OCI-LY1 (cell line): ENCODE data around the gene KCNIP4.

Experiments
- H2AFZ ChIP-seq: fragments of 200-600 bp; sonication (generic), shearing (Covaris generic); 2 replicates; pipeline ENCODE4 v1.6.0; 2014; ENCODE audit warnings: antibody characterized with exemption, mild to moderate bottlenecking, low read length
- H3F3A ChIP-seq: fragments of 200-600 bp; sonication (generic), shearing (Covaris generic); 2 replicates; pipeline ENCODE4 v1.6.0; 2014; ENCODE audit warnings: mild to moderate bottlenecking, antibody characterized with exemption, low read length, moderate library complexity; ENCODE audit not compliant: insufficient read depth
- H3K27ac ChIP-seq: fragments of 200-600 bp; sonication (generic); 2 replicates; pipeline ENCODE4 v1.5.1; 2014; ENCODE audit warnings: low read length, mixed run types, mild to moderate bottlenecking, low read depth; ENCODE audit not compliant: poor library complexity, severe bottlenecking
- H3K27me3 ChIP-seq: fragments of 200-600 bp; sonication (generic); 2 replicates; pipeline ENCODE4 v1.6.0; 2014; ENCODE audit warnings: antibody characterized with exemption, mild to moderate bottlenecking, low read length, moderate library complexity; ENCODE audit not compliant: insufficient read depth
- H3K36me3 ChIP-seq: fragments of 200-600 bp; sonication (generic); 2 replicates; pipeline ENCODE4 v1.6.1; 2014; ENCODE audit warnings: mild to moderate bottlenecking, antibody characterized with exemption, low read length, moderate library complexity, mixed read lengths; ENCODE audit not compliant: insufficient read depth
- H3K4me1 ChIP-seq: fragments of 200-600 bp; sonication (generic); 2 replicates; pipeline ENCODE4 v1.5.1; 2014; ENCODE audit warnings: mild to moderate bottlenecking, low read length, moderate library complexity; ENCODE audit not compliant: insufficient read depth, severe bottlenecking
- H3K4me2 ChIP-seq: fragments of 200-600 bp; sonication (generic), shearing (Covaris generic); 2 replicates; pipeline ENCODE4 v1.6.1; 2014; ENCODE audit warnings: low read length
- H3K4me3 ChIP-seq: fragments of 200-600 bp; sonication (generic); 2 replicates; pipeline ENCODE4 v1.5.1; 2014; ENCODE audit warnings: low read length, low read depth, mild to moderate bottlenecking, mixed read lengths; ENCODE audit not compliant: poor library complexity, severe bottlenecking
- H3K79me2 ChIP-seq: fragments of 200-600 bp; shearing (Covaris generic); 2 replicates; pipeline ENCODE4 v1.6.1; 2016; ENCODE audit warnings: mixed run types, low read length, mixed read lengths; ENCODE audit not compliant: insufficient read depth
- H3K9ac ChIP-seq: fragments of 200-600 bp; sonication (generic), shearing (Covaris generic); 2 replicates; pipeline ENCODE4 v1.6.1; 2014; ENCODE audit warnings: mild to moderate bottlenecking, low read length, mixed read lengths
- H3K9me2 ChIP-seq: fragments of 200-600 bp; sonication (generic), shearing (Covaris generic); 2 replicates; pipeline ENCODE4 v1.6.1; 2014; ENCODE audit warnings: low read depth, mild to moderate bottlenecking, low read length, mixed read lengths
- H3K9me3 ChIP-seq: fragments of 200-600 bp; shearing (Covaris generic); 2 replicates; pipeline ENCODE4 v1.6.1; 2014; ENCODE audit warnings: low read length, mixed read lengths
- H4K20me1 ChIP-seq: fragments of 200-600 bp; sonication (generic), shearing (Covaris generic); 2 replicates; pipeline ENCODE4 v1.6.0; 2016; ENCODE audit warnings: mild to moderate bottlenecking, low read length; ENCODE audit not compliant: insufficient read depth
- EZH2 ChIP-seq: fragments of 200-600 bp; sonication (generic), shearing (Covaris generic); IDR thresholded peaks from 2 replicates; pipeline ENCODE4 v1.8.0; 2017; ENCODE audit warnings: borderline replicate concordance, mixed run types, mild to moderate bottlenecking, antibody characterized with exemption, low read length, moderate library complexity, mixed read lengths
- TF ChIP-seq, protein P1 (sequence below): fragments of 200-600 bp; sonication (generic), shearing (Covaris generic); IDR thresholded peaks from 2 replicates; pipeline ENCODE4 v1.5.1; 2017; ENCODE audit warnings: mild to moderate bottlenecking, antibody characterized with exemption, low read length, moderate library complexity, mixed read lengths

KCNIP4 gene

DNA sequence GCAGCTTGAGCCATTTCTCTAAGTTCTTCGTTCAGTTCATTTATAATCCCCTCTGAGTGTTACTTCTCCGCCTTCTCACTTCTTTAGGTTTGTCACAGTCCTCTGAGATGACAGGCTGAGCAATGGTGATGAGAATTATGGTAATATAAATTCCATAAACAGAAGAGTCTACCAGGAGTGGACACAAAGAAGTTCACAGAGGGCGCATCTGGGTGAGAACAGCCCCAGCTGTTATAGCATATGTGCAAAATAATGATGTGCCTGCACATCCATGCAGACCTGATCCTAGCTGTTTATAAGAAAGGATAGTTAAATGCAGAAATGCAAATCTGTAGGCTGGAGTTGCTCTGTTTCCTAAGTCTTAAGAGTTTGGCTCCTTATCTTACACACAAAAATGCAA lies 377.5 kb downstream of the KCNIP4 start:
- Histone ChIP-seq H3K4me1 (no peaks in the 10 kb centered on the region), H2AFZ (no peak overlapping the region), H3K4me2 (no peak overlapping the region), H3K9ac (no peak overlapping the region), H3F3A (no peaks in the 10 kb centered on the region), H3K79me2 (no peaks in the 10 kb centered on the region), H3K9me3 (no peaks in the 10 kb centered on the region), H3K4me3 (no peak overlapping the region), H4K20me1 (no peaks in the 10 kb centered on the region), H3K36me3 (no peaks in the 10 kb centered on the region), H3K27me3 (no peaks in the 10 kb centered on the region), H3K9me2 (no peaks in the 10 kb centered on the region), H3K27ac (no peak overlapping the region)
- TF ChIP-seq, protein P1, sequence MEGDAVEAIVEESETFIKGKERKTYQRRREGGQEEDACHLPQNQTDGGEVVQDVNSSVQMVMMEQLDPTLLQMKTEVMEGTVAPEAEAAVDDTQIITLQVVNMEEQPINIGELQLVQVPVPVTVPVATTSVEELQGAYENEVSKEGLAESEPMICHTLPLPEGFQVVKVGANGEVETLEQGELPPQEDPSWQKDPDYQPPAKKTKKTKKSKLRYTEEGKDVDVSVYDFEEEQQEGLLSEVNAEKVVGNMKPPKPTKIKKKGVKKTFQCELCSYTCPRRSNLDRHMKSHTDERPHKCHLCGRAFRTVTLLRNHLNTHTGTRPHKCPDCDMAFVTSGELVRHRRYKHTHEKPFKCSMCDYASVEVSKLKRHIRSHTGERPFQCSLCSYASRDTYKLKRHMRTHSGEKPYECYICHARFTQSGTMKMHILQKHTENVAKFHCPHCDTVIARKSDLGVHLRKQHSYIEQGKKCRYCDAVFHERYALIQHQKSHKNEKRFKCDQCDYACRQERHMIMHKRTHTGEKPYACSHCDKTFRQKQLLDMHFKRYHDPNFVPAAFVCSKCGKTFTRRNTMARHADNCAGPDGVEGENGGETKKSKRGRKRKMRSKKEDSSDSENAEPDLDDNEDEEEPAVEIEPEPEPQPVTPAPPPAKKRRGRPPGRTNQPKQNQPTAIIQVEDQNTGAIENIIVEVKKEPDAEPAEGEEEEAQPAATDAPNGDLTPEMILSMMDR, result no peak
- no peak for TF ChIP-seq EZH2

- Histone ChIP-seq H3K9ac (no peak overlapping the region), H3F3A (no peaks in the 10 kb centered on the region), H3K9me3 (no peaks in the 10 kb centered on the region), H2AFZ (no peak overlapping the region), H3K4me2 (no peak overlapping the region), H3K27me3 (no peaks in the 10 kb centered on the region), H3K36me3 (no peaks in the 10 kb centered on the region), H3K4me1 (no peaks in the 10 kb centered on the region), H3K79me2 (no peaks in the 10 kb centered on the region), H3K9me2 (no peaks in the 10 kb centered on the region), H3K4me3 (no peak overlapping the region), H4K20me1 (no peaks in the 10 kb centered on the region), H3K27ac (no peak overlapping the region)
- TF ChIP-seq, protein P1, result no peak
- no peak for TF ChIP-seq EZH2
Measured at GRCh38 chr4:21569638-21570037, 378.9 kb downstream of the KCNIP4 start.

DNA sequence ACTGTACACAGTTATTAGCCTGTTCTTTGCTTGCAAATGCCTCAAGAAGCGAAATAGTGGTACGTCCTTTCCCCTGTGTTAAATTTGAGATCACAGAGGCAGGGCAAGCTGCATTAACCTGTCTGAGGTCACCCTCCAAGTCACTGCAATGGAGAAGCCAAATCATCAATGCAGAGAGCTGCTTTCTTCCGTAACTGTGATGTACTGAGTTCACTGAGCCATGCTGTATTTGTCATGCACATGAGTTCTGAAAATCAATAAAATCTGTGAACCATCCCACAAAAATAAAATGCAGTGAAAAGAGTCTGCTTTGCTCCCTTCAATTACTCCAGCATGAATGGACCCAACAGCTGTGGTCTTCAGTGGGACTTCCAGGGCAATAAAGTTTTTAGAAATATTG lies 393.5 kb downstream of the KCNIP4 start:
- Histone ChIP-seq H3K79me2 (no peaks in the 10 kb centered on the region), H4K20me1 (no peaks in the 10 kb centered on the region), H2AFZ (no peak overlapping the region), H3K4me1 (no peaks in the 10 kb centered on the region), H3K9me3 (no peaks in the 10 kb centered on the region), H3K4me2 (no peak overlapping the region), H3K27ac (no peak overlapping the region), H3K27me3 (no peaks in the 10 kb centered on the region), H3K36me3 (no peaks in the 10 kb centered on the region), H3K9ac (no peak overlapping the region), H3K9me2 (no peaks in the 10 kb centered on the region), H3F3A (no peaks in the 10 kb centered on the region), H3K4me3 (no peak overlapping the region)
- TF ChIP-seq, protein P1, result no peak
- TF ChIP-seq EZH2, result no peak
